B cell (primary cell): ENCODE data around the gene TTLL10. TPM values are rescaled to one million over a fixed set of nuclear protein-coding genes. Genes with fewer than 3 reads are reported as not detected.

Experiments used
- ATAC-seq: fragments of 200-7000 bp; cut with Tn5 transposase; one replicate; pipeline ENCODE4 v1.10.0; 2021; ENCODE audit warnings: low read depth, mild to moderate bottlenecking, moderate number of reproducible peaks, moderate library complexity
- CTCF ChIA-PET: fragments of 350-600 bp; sonication (Branson Sonifier 250); formaldehyde crosslinking; loops from one replicate; lab custom pipeline; 2021; ENCODE audit warnings: antibody characterized with exemption, inconsistent platforms; lab: Charles Lee
- POLR2A ChIA-PET: fragments of 350-600 bp; sonication (Branson Sonifier 250); formaldehyde crosslinking; loops from one replicate; lab custom pipeline; 2021; ENCODE audit warnings: antibody characterized with exemption; lab: Charles Lee
- DNase-seq: peaks from one replicate; pipeline ENCODE4 v3.0.0; 2013
- H2AFZ ChIP-seq: 2 replicates; pipeline ENCODE4 v1.6.1; 2012; ENCODE audit warnings: mild to moderate bottlenecking, low read depth, low read length; ENCODE audit not compliant: insufficient read depth, poor library complexity, severe bottlenecking
- H3K27ac ChIP-seq, 2 donors: 1 replicate in 1 of 2; 2 replicates in 1 of 2; pipeline ENCODE4 v1.5.1; 2012 to 2013; ENCODE audit warnings: low read length in 2 of 2, mild to moderate bottlenecking in 2 of 2, moderate library complexity in 1 of 2
- H3K27me3 ChIP-seq, 4 experiments: fragments of 200-600 bp in 1 of 4; sonication (generic) in 1 of 4; replicated peaks in 1 of 4; 1 replicate in 2 of 4; 2 replicates in 2 of 4; pipeline versions ENCODE4 v1.6.1 to v1.7.0; 2013 to 2016; ENCODE audit warnings: low read length in 3 of 4, mild to moderate bottlenecking in 2 of 4, mixed read lengths in 1 of 4, moderate library complexity in 1 of 4; ENCODE audit not compliant: insufficient read depth in 4 of 4, control insufficient read depth in 3 of 4; ENCODE audit errors: control extremely low read depth in 1 of 4
- H3K36me3 ChIP-seq, 2 experiments: replicated peaks in 1 of 2; 1 replicate in 1 of 2; 2 replicates in 1 of 2; pipeline versions ENCODE4 v1.6.1 to v1.7.1; 2013; ENCODE audit warnings: low read length in 1 of 2; ENCODE audit not compliant: insufficient read depth in 2 of 2, control insufficient read depth in 1 of 2; ENCODE audit errors: control extremely low read depth in 1 of 2, extremely low read depth in 1 of 2
- H3K4me1 ChIP-seq, 2 donors: fragments of 200-600 bp in 1 of 2; sonication (generic) in 1 of 2; 1 replicate in 1 of 2; 2 replicates in 1 of 2; pipeline versions ENCODE4 v1.5.1 to v1.6.1; 2013 to 2017; ENCODE audit warnings: low read length in 2 of 2; ENCODE audit not compliant: control insufficient read depth in 2 of 2, insufficient read depth in 2 of 2
- H3K4me2 ChIP-seq: replicated peaks from 2 replicates; pipeline ENCODE3; 2012; ENCODE audit warnings: mild to moderate bottlenecking, low read depth, low read length; ENCODE audit not compliant: poor library complexity, severe bottlenecking
- H3K4me3 ChIP-seq, 5 experiments: fragments of 200-600 bp in 1 of 5; sonication (generic) in 1 of 5; 1 replicate in 3 of 5; 2 replicates in 2 of 5; pipeline versions ENCODE4 v1.5.1 to v1.7.0; 2011 to 2016; ENCODE audit warnings: low read length in 4 of 5, mild to moderate bottlenecking in 4 of 5, low read depth in 2 of 5, control low read depth in 1 of 5, moderate library complexity in 1 of 5; ENCODE audit not compliant: insufficient read depth in 1 of 5; ENCODE audit errors: control extremely low read depth in 1 of 5, extremely low read depth in 1 of 5
- H3K79me2 ChIP-seq: fragments of 200-600 bp; sonication (generic); one replicate; pipeline ENCODE4 v1.6.0; 2016; ENCODE audit warnings: low read length; ENCODE audit not compliant: control insufficient read depth, insufficient read depth
- H3K9ac ChIP-seq: fragments of 200-600 bp; sonication (generic); 2 replicates; pipeline ENCODE4 v1.6.1; 2017; ENCODE audit warnings: mild to moderate bottlenecking, low read length, moderate library complexity
- H3K9me3 ChIP-seq, 3 donors: one replicate each; pipeline versions ENCODE4 v1.6.1 to v1.7.1; 2013; ENCODE audit warnings: low read length in 2 of 3; ENCODE audit not compliant: control insufficient read depth in 2 of 3, insufficient read depth in 1 of 3; ENCODE audit errors: control extremely low read depth in 1 of 3
- H4K20me1 ChIP-seq: 2 replicates; pipeline ENCODE4 v1.6.0; 2012; ENCODE audit warnings: mild to moderate bottlenecking, low read length; ENCODE audit not compliant: insufficient read depth, control insufficient read depth, poor library complexity, severe bottlenecking
- H3K27ac Mint-ChIP-seq: one replicate; pipeline ENCODE4 v1.8.0; 2021; ENCODE audit warnings: mixed read lengths
- H3K27me3 Mint-ChIP-seq: one replicate; pipeline ENCODE4 v1.8.0; 2021; ENCODE audit warnings: mixed read lengths
- H3K4me1 Mint-ChIP-seq: one replicate; pipeline ENCODE4 v1.8.0; 2021; ENCODE audit warnings: mixed read lengths
- H3K4me3 Mint-ChIP-seq: one replicate; pipeline ENCODE4 v1.8.0; 2021; ENCODE audit warnings: mixed read lengths
- H3K9me3 Mint-ChIP-seq: one replicate; pipeline ENCODE4 v1.8.0; 2022; ENCODE audit warnings: mixed read lengths; ENCODE audit not compliant: insufficient read depth
- CTCF ChIP-seq: fragments of 200-600 bp; IDR thresholded peaks from one replicate; pipeline ENCODE4 v1.8.0; 2022; ENCODE audit warnings: antibody characterized with exemption, mild to moderate bottlenecking
- EZH2 ChIP-seq: IDR thresholded peaks from 2 replicates; pipeline ENCODE4 v1.6.1; 2012; ENCODE audit warnings: borderline replicate concordance, low read depth, mild to moderate bottlenecking, moderate library complexity, low read length; ENCODE audit not compliant: insufficient read depth, poor library complexity, severe bottlenecking
- WGBS: methylation state at CpG from one replicate; pipeline ENCODE4 v1.1.5; 2013; ENCODE audit warnings: missing lambda C conversion rate; ENCODE audit not compliant: insufficient coverage; 5-methylcytosine and 5-hydroxymethylcytosine counted together
- intact Hi-C: fragments of 100-400 bp; cut with micrococcal nuclease; formaldehyde crosslinking; loops from one replicate; pipeline ENCODE4 v1.10.0; 2022
- polyA plus RNA-seq: library from polyadenylated mRNA; depleted of rRNA; stranded (reverse); fragments of >200 nt; gene quantifications from 2 replicates; pipeline ENCODE4 v1.2.3, GENCODE V29; 2012
- total RNA-seq, 2 donors: library from RNA; stranded (reverse); fragments of 120-200 nt in 1 of 2; gene quantifications; 1 replicate in 1 of 2; 2 replicates in 1 of 2; pipeline versions ENCODE4 v1.2.3 to v1.2.4, GENCODE V29; 2013 to 2022

The TTLL10 gene
- total and polyA plus RNA-seq, 2 donors (not counting 1 experiment from before 2014, with no cell fraction given): 0.37 to 0.45 TPM

- Mint-ChIP-seq H3K27me3 (peaks cover 14% of the 10 kb centered on the region), H3K4me3 (no peak overlapping the region), H3K27ac (no peak overlapping the region), H3K4me1 (peaks cover 17% of the 10 kb centered on the region), H3K9me3 (no peaks in the 10 kb centered on the region)
- Histone ChIP-seq H3K27ac (no peak overlapping the region), H3K9me3 (peaks cover 0 to 3% (median 0%) of the 10 kb centered on the region in 3 donors), H3K27me3 (peaks cover 0 to 19% (median 8%) of the 10 kb centered on the region in 4 experiments), H2AFZ (no peak overlapping the region), H3K4me3 (no peak overlapping the region), H3K36me3 (no peaks in the 10 kb centered on the region), H3K9ac (no peak overlapping the region), H3K4me2 (no peak overlapping the region), H4K20me1 (no peaks in the 10 kb centered on the region), H3K79me2 (no peaks in the 10 kb centered on the region), H3K4me1 (peaks cover 0 to 6% of the 10 kb centered on the region in 2 donors)
- intact Hi-C loops: no loop called here
- WGBS: 81% methylated on average over 29 of the region's 31 CpGs
- ATAC-seq (no peak), DNase-seq (no peak)
- CTCF ChIA-PET: no interaction called here
- POLR2A ChIA-PET: no interaction called here
- TF ChIP-seq CTCF (no peak), EZH2 (no peak)
These were observed 11.6 kb downstream of the TTLL10 start for GRCh38 chr1:1185101-1185765.

GRCh38 chr1:1187938-1188337, 14.3 kb downstream of the TTLL10 start:
- peaks cover 0 to 12% (median 3%) of the 10 kb centered on the region in 3 donors for H3K9me3 ChIP-seq
- ChIA-PET CTCF (interaction anchor here (1.0 to 1.3 kb wide), 2 partner anchors 10 to 19 kb away, joined by 3 read pairs; no protein-coding TSS in a partner anchor), POLR2A (no interaction called here)
- H3K27me3 Mint-ChIP-seq: peaks cover 6% of the 10 kb centered on the region
- H3K27ac Mint-ChIP-seq: no peak overlapping the region
- no peak for TF ChIP-seq EZH2
- no peak for TF ChIP-seq CTCF
- H3K27me3 ChIP-seq: peaks cover 0 to 8% (median 4%) of the 10 kb centered on the region in 4 experiments
- H3K36me3 ChIP-seq: no peaks in the 10 kb centered on the region
- H3K79me2 ChIP-seq: no peaks in the 10 kb centered on the region
- no peak overlapping the region for H2AFZ ChIP-seq
- no peak overlapping the region for H3K9ac ChIP-seq
- H3K4me3 Mint-ChIP-seq: no peak overlapping the region
- H3K4me2 ChIP-seq: no peak overlapping the region
- intact Hi-C loops: no loop called here
- H3K4me1 Mint-ChIP-seq: peaks cover 8% of the 10 kb centered on the region
- DNase-seq (no peak), ATAC-seq (no peak)
- no peaks in the 10 kb centered on the region for H3K4me1 ChIP-seq
- no peak overlapping the region for H3K4me3 ChIP-seq
- H3K27ac ChIP-seq: no peak overlapping the region
- H3K9me3 Mint-ChIP-seq: no peaks in the 10 kb centered on the region
- no peaks in the 10 kb centered on the region for H4K20me1 ChIP-seq
